ENCODE data around the gene SIGLEC11. TPM values are rescaled to one million over a fixed set of nuclear protein-coding genes. Genes with fewer than 3 reads are reported as not detected.

The SIGLEC11 gene
- total and polyA plus RNA-seq, 2 of the 13 experiments (the other 11 are each of a cell fraction or from before 2014, with no cell fraction given), result not detected

DNA sequence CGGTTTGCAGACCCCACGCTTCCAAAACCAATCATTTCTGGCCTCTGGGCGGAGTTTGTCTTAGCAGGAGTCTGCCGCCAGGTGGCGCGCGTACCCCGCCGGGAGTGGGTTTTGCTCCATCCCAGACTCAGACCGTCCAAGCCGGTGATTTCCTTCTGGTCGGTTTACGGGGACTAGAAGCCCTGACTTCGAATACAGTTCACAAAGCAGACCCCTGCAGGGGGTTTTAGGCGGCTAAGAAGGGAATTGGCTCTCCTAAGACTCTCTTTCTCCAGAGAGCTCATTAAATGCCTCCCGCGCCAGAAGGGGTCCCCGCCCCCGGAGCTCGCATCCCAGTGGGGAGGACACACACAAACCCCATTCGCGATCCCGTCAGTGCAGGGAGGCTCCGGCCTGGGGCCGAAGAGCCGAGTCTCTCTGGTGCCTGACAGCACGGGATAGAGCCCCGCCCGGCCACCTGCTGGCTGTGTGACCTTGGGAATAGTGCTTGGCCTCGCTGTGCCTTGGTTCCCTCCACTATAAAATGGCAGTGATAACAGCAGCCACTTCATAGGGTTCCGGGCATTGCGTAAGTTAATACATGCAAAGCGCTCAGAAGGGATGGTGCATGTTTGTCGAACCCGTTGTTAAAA, 23.1 kb downstream of the SIGLEC11 start (continued):
- TF ChIP-seq HMGXB4 (CRISPR knock-in tag; IDR thresholded peaks at IDR 0.05; ENCODE audit: borderline replicate concordance in 1 of 2, low read depth in 1 of 2) (peak in 1 of 2 experiments; percentile 58; a peak in 1 of 4 replicates), ZSCAN31 (CRISPR knock-in tag; IDR thresholded peaks at IDR 0.05; ENCODE audit: low read depth) (no peak), ZNF280D (CRISPR knock-in tag; IDR thresholded peaks at IDR 0.05) (no peak), ZNF546 (CRISPR knock-in tag; conservative IDR thresholded peaks at IDR 0.05) (no peak), RARG (CRISPR knock-in tag; IDR thresholded peaks at IDR 0.05; ENCODE audit: low read depth) (no peak), CENPX (CRISPR knock-in tag; IDR thresholded peaks at IDR 0.05) (no peak), ZNF205 (CRISPR knock-in tag; IDR thresholded peaks at IDR 0.05) (no peak), GPN1 (CRISPR knock-in tag; IDR thresholded peaks at IDR 0.05; ENCODE audit: borderline replicate concordance) (no peak), NFAT5 (CRISPR knock-in tag; IDR thresholded peaks at IDR 0.05) (no peak), ZNF703 (CRISPR knock-in tag; IDR thresholded peaks at IDR 0.05; ENCODE audit: borderline replicate concordance) (no peak)
- TF ChIP-seq, protein P1, sequence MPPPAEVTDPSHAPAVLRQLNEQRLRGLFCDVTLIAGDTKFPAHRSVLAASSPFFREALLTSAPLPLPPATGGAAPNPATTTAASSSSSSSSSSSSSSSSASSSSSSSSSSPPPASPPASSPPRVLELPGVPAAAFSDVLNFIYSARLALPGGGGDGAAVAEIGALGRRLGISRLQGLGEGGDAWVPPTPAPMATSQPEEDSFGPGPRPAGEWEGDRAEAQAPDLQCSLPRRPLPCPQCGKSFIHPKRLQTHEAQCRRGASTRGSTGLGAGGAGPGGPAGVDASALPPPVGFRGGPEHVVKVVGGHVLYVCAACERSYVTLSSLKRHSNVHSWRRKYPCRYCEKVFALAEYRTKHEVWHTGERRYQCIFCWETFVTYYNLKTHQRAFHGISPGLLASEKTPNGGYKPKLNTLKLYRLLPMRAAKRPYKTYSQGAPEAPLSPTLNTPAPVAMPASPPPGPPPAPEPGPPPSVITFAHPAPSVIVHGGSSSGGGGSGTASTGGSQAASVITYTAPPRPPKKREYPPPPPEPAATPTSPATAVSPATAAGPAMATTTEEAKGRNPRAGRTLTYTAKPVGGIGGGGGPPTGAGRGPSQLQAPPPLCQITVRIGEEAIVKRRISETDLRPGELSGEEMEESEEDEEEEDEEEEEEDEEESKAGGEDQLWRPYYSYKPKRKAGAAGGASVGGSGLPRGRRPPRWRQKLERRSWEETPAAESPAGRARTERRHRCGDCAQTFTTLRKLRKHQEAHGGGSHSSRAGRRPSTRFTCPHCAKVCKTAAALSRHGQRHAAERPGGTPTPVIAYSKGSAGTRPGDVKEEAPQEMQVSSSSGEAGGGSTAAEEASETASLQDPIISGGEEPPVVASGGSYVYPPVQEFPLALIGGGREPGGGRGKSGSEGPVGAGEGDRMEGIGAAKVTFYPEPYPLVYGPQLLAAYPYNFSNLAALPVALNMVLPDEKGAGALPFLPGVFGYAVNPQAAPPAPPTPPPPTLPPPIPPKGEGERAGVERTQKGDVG (CRISPR knock-in tag; IDR thresholded peaks at IDR 0.05; ENCODE audit: borderline replicate concordance), result no peak
- TF ChIP-seq, protein P2, sequence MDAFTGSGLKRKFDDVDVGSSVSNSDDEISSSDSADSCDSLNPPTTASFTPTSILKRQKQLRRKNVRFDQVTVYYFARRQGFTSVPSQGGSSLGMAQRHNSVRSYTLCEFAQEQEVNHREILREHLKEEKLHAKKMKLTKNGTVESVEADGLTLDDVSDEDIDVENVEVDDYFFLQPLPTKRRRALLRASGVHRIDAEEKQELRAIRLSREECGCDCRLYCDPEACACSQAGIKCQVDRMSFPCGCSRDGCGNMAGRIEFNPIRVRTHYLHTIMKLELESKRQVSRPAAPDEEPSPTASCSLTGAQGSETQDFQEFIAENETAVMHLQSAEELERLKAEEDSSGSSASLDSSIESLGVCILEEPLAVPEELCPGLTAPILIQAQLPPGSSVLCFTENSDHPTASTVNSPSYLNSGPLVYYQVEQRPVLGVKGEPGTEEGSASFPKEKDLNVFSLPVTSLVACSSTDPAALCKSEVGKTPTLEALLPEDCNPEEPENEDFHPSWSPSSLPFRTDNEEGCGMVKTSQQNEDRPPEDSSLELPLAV (CRISPR knock-in tag; conservative IDR thresholded peaks at IDR 0.05; ENCODE audit: low read depth), result no peak
